Right lobe of liver (tissue), 6 donors: ENCODE data around the gene BOD1L1. TPM values are rescaled to one million over a fixed set of nuclear protein-coding genes. Genes with fewer than 3 reads are reported as not detected.

Experiments used
- ATAC-seq, 4 donors: fragments of 200-7000 bp; cut with Tn5 transposase; one replicate each; pipeline ENCODE4 v1.9.1; 2020; ENCODE audit warnings: mild to moderate bottlenecking in 4 of 4, moderate library complexity in 4 of 4
- DNase-seq, 3 donors: peaks; one replicate each; pipeline ENCODE4 v3.0.0-alpha.2; 2020
- H3K27ac ChIP-seq, 3 donors: fragments of 200-600 bp; one replicate each; pipeline ENCODE4 v1.8.0; 2022
- H3K27me3 ChIP-seq, 2 donors: fragments of 200-600 bp; one replicate each; pipeline ENCODE4 v1.8.0; 2022
- H3K36me3 ChIP-seq, 4 donors: fragments of 200-600 bp; sonication (generic) in 1 of 4; one replicate each; pipeline versions ENCODE4 v1.5.1 to v1.8.0; 2017 to 2022; ENCODE audit warnings: control low read depth in 1 of 4
- H3K4me1 ChIP-seq, 4 donors: fragments of 200-600 bp; sonication (generic) in 1 of 4; one replicate each; pipeline versions ENCODE4 v1.5.1 to v1.8.0; 2017 to 2022; ENCODE audit warnings: control low read depth in 1 of 4
- H3K4me3 ChIP-seq, 3 donors: fragments of 200-600 bp; one replicate each; pipeline ENCODE4 v1.8.0; 2022
- H3K9me3 ChIP-seq, 4 donors: fragments of 200-600 bp; sonication (generic) in 1 of 4; one replicate each; pipeline versions ENCODE4 v1.5.1 to v1.8.0; 2017 to 2022; ENCODE audit warnings: control low read depth in 1 of 4
- CTCF ChIP-seq, 4 donors: fragments of 200-600 bp in 3 of 4; fragments of 450-650 bp in 1 of 4; IDR thresholded peaks; one replicate each; pipeline versions ENCODE4 v1.5.1 to v1.8.0; 2016 to 2022; ENCODE audit warnings: antibody characterized with exemption in 4 of 4, mild to moderate bottlenecking in 2 of 4
- POLR2A ChIP-seq: fragments of 450-650 bp; IDR thresholded peaks from one replicate; pipeline ENCODE4 v1.6.1; 2017; ENCODE audit warnings: antibody characterized with exemption, mild to moderate bottlenecking
- WGBS: methylation state at CpG from one replicate; pipeline ENCODE4 v1.1.6; 2018; ENCODE audit warnings: low coverage, low lambda C conversion rate; ENCODE audit not compliant: insufficient coverage; ENCODE audit errors: missing lambda C conversion rate; 5-methylcytosine and 5-hydroxymethylcytosine counted together
- intact Hi-C, 2 donors: fragments of 100-400 bp; cut with DNase I; formaldehyde crosslinking; loops; one replicate each; pipeline versions ENCODE4 v1.11.2 to v1.14.1; 2022
- total RNA-seq, 6 experiments: library from RNA; depleted of rRNA in 2 of 6; stranded (reverse); fragments of >200 nt in 2 of 6; fragmentation: NEBNext Ultra II Directional in 3 of 6; extraction: Animal tissue kit (Norgen Biotek cat#: 25700) in 3 of 6; gene quantifications; one replicate each; pipeline versions ENCODE4 v1.1.0 to v1.2.4, GENCODE V29; 2016 to 2023
- donor health status: DM: no; HTN: yes; CAD: no.
- donor health status: DM: no; HTN: no; CAD: no.
- donor health status: DM: no; HTN: no; CAD: no.
- donor health status: DM: no; HTN: yes; CAD: no.
- donor health status: DM: no; HTN: yes; CAD: no.

BOD1L1 gene
- total RNA-seq, 6 experiments from 2014 or later: 8.7 to 13.8 (median 11.6) TPM

DNA sequence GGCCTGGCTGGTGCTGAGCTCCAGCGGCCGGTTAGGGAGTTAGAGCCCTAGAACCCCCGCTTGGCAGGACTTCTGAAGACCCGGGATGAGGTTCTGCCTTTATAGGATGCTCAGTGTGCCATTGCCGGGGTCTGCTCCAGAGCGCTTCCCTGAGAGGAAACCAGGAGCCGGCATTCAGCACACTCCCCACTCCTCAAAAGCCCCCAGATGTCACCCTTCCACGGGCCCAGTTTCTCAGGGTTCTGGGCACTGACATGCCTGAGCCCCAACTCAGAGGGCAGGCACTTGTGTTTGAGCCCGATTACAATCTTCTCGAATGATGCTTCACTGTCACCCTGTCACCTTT is 89.7 kb downstream of the BOD1L1 start:
- H3K36me3 ChIP-seq: no peaks in the 10 kb centered on the region
- H3K9me3 ChIP-seq: no peaks in the 10 kb centered on the region
- WGBS: 8% methylated on average over 3 of the region's 10 CpGs
- ATAC-seq (no peak), DNase-seq (no peak)
- TF ChIP-seq CTCF (IDR thresholded peaks at IDR 0.05) (no peak), POLR2A (no peak)
- intact Hi-C loops: loop anchor here in 1 of 2 donors (10.0 kb wide), 1 partner anchor 793 kb away; no protein-coding TSS in a partner anchor
- H3K27ac ChIP-seq: no peak overlapping the region
- peaks cover 27 to 60% of the 10 kb centered on the region in 2 donors for H3K27me3 ChIP-seq
- H3K4me3 ChIP-seq: no peak overlapping the region
- H3K4me1 ChIP-seq: peaks cover 0 to 18% (median 2%) of the 10 kb centered on the region in 4 donors

DNA sequence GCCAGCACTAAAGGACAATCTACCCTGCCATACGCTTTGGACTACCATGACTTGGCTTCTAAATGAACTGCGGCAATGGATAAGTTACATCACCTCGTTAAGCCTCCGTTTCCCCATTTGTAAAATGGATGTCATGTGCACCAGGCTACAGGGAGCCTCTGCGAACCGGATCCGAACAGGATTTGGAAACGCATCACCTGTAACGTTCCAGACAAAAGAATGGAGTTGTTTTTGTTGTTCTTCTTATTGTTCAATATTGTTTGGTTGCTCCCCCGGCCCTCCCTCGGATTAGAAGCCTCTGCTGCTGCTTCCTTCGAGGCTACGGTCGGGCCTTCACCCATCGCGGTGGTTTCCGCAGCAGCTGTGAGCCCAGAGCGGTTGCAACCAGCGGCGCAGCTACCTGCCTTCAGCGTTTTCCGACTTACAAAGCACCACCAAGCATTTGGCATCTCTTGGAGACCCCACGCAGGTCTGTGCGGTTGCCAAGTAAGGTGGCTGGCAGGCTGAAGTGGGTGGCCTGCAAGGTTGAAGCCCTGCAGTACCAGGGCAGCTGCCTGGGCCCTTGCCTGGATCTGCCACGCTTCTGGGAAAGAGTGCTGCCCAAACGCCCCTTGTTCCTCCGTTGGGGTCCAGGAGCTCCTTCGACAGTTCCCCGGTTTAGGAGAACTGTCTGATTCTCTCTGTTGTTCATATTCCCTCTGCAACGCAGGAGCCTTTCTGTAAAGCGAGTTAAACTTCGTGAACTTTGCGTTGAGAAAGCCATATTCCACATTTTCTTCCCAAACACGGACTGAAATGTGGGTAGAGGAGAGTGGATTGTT is 90.3 kb downstream of the BOD1L1 start:
- Histone ChIP-seq H3K27me3 (peaks cover 27 to 60% of the 10 kb centered on the region in 2 donors), H3K4me3 (no peak overlapping the region), H3K36me3 (no peaks in the 10 kb centered on the region), H3K9me3 (no peaks in the 10 kb centered on the region), H3K4me1 (peaks cover 0 to 16% (median 2%) of the 10 kb centered on the region in 4 donors), H3K27ac (no peak overlapping the region)
- 3% methylated on average over 29 of the region's 34 CpGs for WGBS
- intact Hi-C loops: loop anchor here in 1 of 2 donors (10.0 kb wide), 1 partner anchor 792 kb away; no protein-coding TSS in a partner anchor
- ATAC-seq: no peak
- DNase-seq: no peak
- no peak for TF ChIP-seq POLR2A
- no peak for TF ChIP-seq CTCF (IDR thresholded peaks at IDR 0.05)

DNA sequence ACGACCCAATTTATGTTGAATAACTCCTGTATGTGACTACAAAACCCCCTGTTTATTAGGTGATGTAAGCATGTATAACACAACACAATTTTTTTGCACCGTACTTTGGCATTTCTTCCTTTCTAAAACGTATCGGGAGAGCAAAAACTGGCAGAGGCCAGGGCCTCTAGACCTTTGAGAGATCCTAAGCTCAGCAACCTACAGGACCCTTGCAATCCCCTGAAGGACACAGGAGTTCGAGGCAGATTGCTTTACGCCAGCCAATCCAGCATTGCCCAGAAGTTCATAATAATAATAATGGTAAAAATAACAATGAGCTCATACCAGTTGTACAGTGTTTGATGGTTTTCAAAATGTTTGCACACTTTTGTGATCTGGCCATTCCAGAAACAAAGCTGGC is 90.9 kb downstream of the BOD1L1 start:
- TF ChIP-seq CTCF (IDR thresholded peaks at IDR 0.05) (no peak), POLR2A (no peak)
- ATAC-seq: no peak
- no peak overlapping the region for H3K4me3 ChIP-seq
- 18% methylated on average over 6 of the region's 6 CpGs for WGBS
- H3K4me1 ChIP-seq: peaks cover 0 to 10% (median 2%) of the 10 kb centered on the region in 4 donors
- H3K27ac ChIP-seq: no peak overlapping the region
- H3K27me3 ChIP-seq: peaks cover 24 to 55% of the 10 kb centered on the region in 2 donors
- no peak for DNase-seq
- intact Hi-C loops: loop anchor here in 1 of 2 donors (10.0 kb wide), 1 partner anchor 792 kb away; no protein-coding TSS in a partner anchor
- no peaks in the 10 kb centered on the region for H3K36me3 ChIP-seq
- H3K9me3 ChIP-seq: no peaks in the 10 kb centered on the region

DNA sequence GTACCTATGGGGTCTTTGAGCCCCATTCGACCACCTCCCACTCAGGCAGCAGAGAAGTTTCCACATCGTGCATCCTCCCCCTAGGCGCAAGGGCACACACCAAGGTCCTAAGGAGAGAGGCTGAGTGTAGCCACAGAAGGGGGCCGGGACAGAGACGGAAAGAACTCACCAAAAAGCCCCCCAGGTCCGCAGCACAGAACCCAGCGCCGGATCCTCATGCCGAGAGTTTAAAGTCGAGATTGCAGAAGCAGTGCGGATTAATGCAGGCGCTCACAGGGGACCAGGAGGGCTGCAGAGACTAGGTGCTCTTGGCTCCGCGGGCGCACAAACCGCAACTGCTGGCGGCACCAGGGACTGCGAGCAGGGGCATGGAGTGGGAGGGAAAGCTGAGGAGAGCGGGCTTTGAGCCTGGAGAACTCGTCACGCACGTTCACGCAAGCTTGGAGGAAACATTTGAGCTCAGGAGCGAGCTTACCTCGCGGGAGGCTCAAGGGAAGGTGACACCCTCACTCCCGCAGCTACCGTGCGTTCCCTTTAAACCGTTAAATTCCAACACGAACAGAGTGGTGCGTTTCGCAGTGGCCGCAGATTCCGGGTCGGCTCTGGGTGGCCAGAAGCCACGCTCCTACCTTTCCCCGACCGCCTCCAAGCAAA is 91.7 kb downstream of the BOD1L1 start:
- DNase-seq: no peak
- Histone ChIP-seq H3K4me3 (no peak overlapping the region), H3K27ac (no peak overlapping the region), H3K27me3 (peaks cover 25 to 54% of the 10 kb centered on the region in 2 donors), H3K36me3 (no peaks in the 10 kb centered on the region), H3K9me3 (no peaks in the 10 kb centered on the region), H3K4me1 (peaks cover 0 to 9% (median 2%) of the 10 kb centered on the region in 4 donors)
- no peak for TF ChIP-seq POLR2A
- TF ChIP-seq CTCF (IDR thresholded peaks at IDR 0.05): no peak
- 0% methylated on average over 13 of the region's 39 CpGs for WGBS
- no peak for ATAC-seq
- intact Hi-C loops: loop anchor here in 1 of 2 donors (10.0 kb wide), 1 partner anchor 791 kb away; no protein-coding TSS in a partner anchor
